B cell (primary cell): ENCODE results near the gene CACHD1. TPM values are rescaled to one million over a fixed set of nuclear protein-coding genes. Genes with fewer than 3 reads are reported as not detected.

Experiments
- ATAC-seq: fragments of 200-7000 bp; cut with Tn5 transposase; one replicate; pipeline ENCODE4 v1.10.0; 2021; ENCODE audit warnings: low read depth, mild to moderate bottlenecking, moderate number of reproducible peaks, moderate library complexity
- CTCF ChIA-PET: fragments of 350-600 bp; sonication (Branson Sonifier 250); formaldehyde crosslinking; loops from one replicate; lab custom pipeline; 2021; ENCODE audit warnings: antibody characterized with exemption, inconsistent platforms; lab: Charles Lee
- POLR2A ChIA-PET: fragments of 350-600 bp; sonication (Branson Sonifier 250); formaldehyde crosslinking; loops from one replicate; lab custom pipeline; 2021; ENCODE audit warnings: antibody characterized with exemption; lab: Charles Lee
- DNase-seq: peaks from one replicate; pipeline ENCODE4 v3.0.0; 2013
- H2AFZ ChIP-seq: 2 replicates; pipeline ENCODE4 v1.6.1; 2012; ENCODE audit warnings: mild to moderate bottlenecking, low read depth, low read length; ENCODE audit not compliant: insufficient read depth, poor library complexity, severe bottlenecking
- H3K27ac ChIP-seq, 2 donors: 1 replicate in 1 of 2; 2 replicates in 1 of 2; pipeline ENCODE4 v1.5.1; 2012 to 2013; ENCODE audit warnings: low read length in 2 of 2, mild to moderate bottlenecking in 2 of 2, moderate library complexity in 1 of 2
- H3K27me3 ChIP-seq, 4 experiments: fragments of 200-600 bp in 1 of 4; sonication (generic) in 1 of 4; replicated peaks in 1 of 4; 1 replicate in 2 of 4; 2 replicates in 2 of 4; pipeline versions ENCODE4 v1.6.1 to v1.7.0; 2013 to 2016; ENCODE audit warnings: low read length in 3 of 4, mild to moderate bottlenecking in 2 of 4, mixed read lengths in 1 of 4, moderate library complexity in 1 of 4; ENCODE audit not compliant: insufficient read depth in 4 of 4, control insufficient read depth in 3 of 4; ENCODE audit errors: control extremely low read depth in 1 of 4
- H3K36me3 ChIP-seq, 2 experiments: replicated peaks in 1 of 2; 1 replicate in 1 of 2; 2 replicates in 1 of 2; pipeline versions ENCODE4 v1.6.1 to v1.7.1; 2013; ENCODE audit warnings: low read length in 1 of 2; ENCODE audit not compliant: insufficient read depth in 2 of 2, control insufficient read depth in 1 of 2; ENCODE audit errors: control extremely low read depth in 1 of 2, extremely low read depth in 1 of 2
- H3K4me1 ChIP-seq, 2 donors: fragments of 200-600 bp in 1 of 2; sonication (generic) in 1 of 2; 1 replicate in 1 of 2; 2 replicates in 1 of 2; pipeline versions ENCODE4 v1.5.1 to v1.6.1; 2013 to 2017; ENCODE audit warnings: low read length in 2 of 2; ENCODE audit not compliant: control insufficient read depth in 2 of 2, insufficient read depth in 2 of 2
- H3K4me2 ChIP-seq: replicated peaks from 2 replicates; pipeline ENCODE3; 2012; ENCODE audit warnings: mild to moderate bottlenecking, low read depth, low read length; ENCODE audit not compliant: poor library complexity, severe bottlenecking
- H3K4me3 ChIP-seq, 5 experiments: fragments of 200-600 bp in 1 of 5; sonication (generic) in 1 of 5; 1 replicate in 3 of 5; 2 replicates in 2 of 5; pipeline versions ENCODE4 v1.5.1 to v1.7.0; 2011 to 2016; ENCODE audit warnings: low read length in 4 of 5, mild to moderate bottlenecking in 4 of 5, low read depth in 2 of 5, control low read depth in 1 of 5, moderate library complexity in 1 of 5; ENCODE audit not compliant: insufficient read depth in 1 of 5; ENCODE audit errors: control extremely low read depth in 1 of 5, extremely low read depth in 1 of 5
- H3K79me2 ChIP-seq: fragments of 200-600 bp; sonication (generic); one replicate; pipeline ENCODE4 v1.6.0; 2016; ENCODE audit warnings: low read length; ENCODE audit not compliant: control insufficient read depth, insufficient read depth
- H3K9ac ChIP-seq: fragments of 200-600 bp; sonication (generic); 2 replicates; pipeline ENCODE4 v1.6.1; 2017; ENCODE audit warnings: mild to moderate bottlenecking, low read length, moderate library complexity
- H3K9me3 ChIP-seq, 3 donors: one replicate each; pipeline versions ENCODE4 v1.6.1 to v1.7.1; 2013; ENCODE audit warnings: low read length in 2 of 3; ENCODE audit not compliant: control insufficient read depth in 2 of 3, insufficient read depth in 1 of 3; ENCODE audit errors: control extremely low read depth in 1 of 3
- H4K20me1 ChIP-seq: 2 replicates; pipeline ENCODE4 v1.6.0; 2012; ENCODE audit warnings: mild to moderate bottlenecking, low read length; ENCODE audit not compliant: insufficient read depth, control insufficient read depth, poor library complexity, severe bottlenecking
- H3K27ac Mint-ChIP-seq: one replicate; pipeline ENCODE4 v1.8.0; 2021; ENCODE audit warnings: mixed read lengths
- H3K27me3 Mint-ChIP-seq: one replicate; pipeline ENCODE4 v1.8.0; 2021; ENCODE audit warnings: mixed read lengths
- H3K4me1 Mint-ChIP-seq: one replicate; pipeline ENCODE4 v1.8.0; 2021; ENCODE audit warnings: mixed read lengths
- H3K4me3 Mint-ChIP-seq: one replicate; pipeline ENCODE4 v1.8.0; 2021; ENCODE audit warnings: mixed read lengths
- H3K9me3 Mint-ChIP-seq: one replicate; pipeline ENCODE4 v1.8.0; 2022; ENCODE audit warnings: mixed read lengths; ENCODE audit not compliant: insufficient read depth
- EZH2 ChIP-seq: IDR thresholded peaks from 2 replicates; pipeline ENCODE4 v1.6.1; 2012; ENCODE audit warnings: borderline replicate concordance, low read depth, mild to moderate bottlenecking, moderate library complexity, low read length; ENCODE audit not compliant: insufficient read depth, poor library complexity, severe bottlenecking
- WGBS: methylation state at CpG from one replicate; pipeline ENCODE4 v1.1.5; 2013; ENCODE audit warnings: missing lambda C conversion rate; ENCODE audit not compliant: insufficient coverage; 5-methylcytosine and 5-hydroxymethylcytosine counted together
- intact Hi-C: fragments of 100-400 bp; cut with micrococcal nuclease; formaldehyde crosslinking; loops from one replicate; pipeline ENCODE4 v1.10.0; 2022
- polyA plus RNA-seq: library from polyadenylated mRNA; depleted of rRNA; stranded (reverse); fragments of >200 nt; gene quantifications from 2 replicates; pipeline ENCODE4 v1.2.3, GENCODE V29; 2012
- total RNA-seq, 2 donors: library from RNA; stranded (reverse); fragments of 120-200 nt in 1 of 2; gene quantifications; 1 replicate in 1 of 2; 2 replicates in 1 of 2; pipeline versions ENCODE4 v1.2.3 to v1.2.4, GENCODE V29; 2013 to 2022
- TF ChIP-seq, protein P1 (sequence below): fragments of 200-600 bp; IDR thresholded peaks from one replicate; pipeline ENCODE4 v1.8.0; 2022; ENCODE audit warnings: antibody characterized with exemption, mild to moderate bottlenecking

CACHD1 gene
- total and polyA plus RNA-seq, 2 donors (not counting 1 experiment from before 2014, with no cell fraction given), result not detected

DNA sequence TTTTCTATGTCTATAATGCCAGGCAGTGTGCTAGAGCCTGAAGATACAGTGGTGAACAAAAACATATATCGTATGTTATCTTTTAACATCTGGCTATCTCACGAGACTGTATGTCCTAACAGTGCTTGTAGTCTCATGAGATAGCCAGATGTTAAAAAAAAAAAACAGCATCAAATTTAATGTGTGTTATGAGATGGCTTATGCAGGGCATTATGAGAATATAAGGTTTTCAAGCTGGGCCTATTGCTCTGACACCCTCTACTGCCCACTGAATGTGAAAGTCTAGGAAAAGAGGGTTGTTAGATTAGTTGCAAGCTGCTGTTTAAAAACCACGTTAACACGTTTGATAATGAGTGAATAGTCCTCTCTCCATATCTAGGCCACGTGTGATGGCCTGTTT lies 109.8 kb downstream of the CACHD1 start:
- intact Hi-C loops, result no loop called here
- no peaks in the 10 kb centered on the region for H3K27me3 ChIP-seq
- POLR2A ChIA-PET, result no interaction called here
- no peak overlapping the region for H3K9ac ChIP-seq
- H3K27ac ChIP-seq, result no peak overlapping the region
- Mint-ChIP-seq H3K27ac (no peak overlapping the region), H3K9me3 (no peaks in the 10 kb centered on the region), H3K4me3 (no peak overlapping the region), H3K27me3 (peaks cover 7% of the 10 kb centered on the region), H3K4me1 (no peaks in the 10 kb centered on the region)
- CTCF ChIA-PET, result no interaction called here
- no peak overlapping the region for H3K4me2 ChIP-seq
- TF ChIP-seq, protein P1, sequence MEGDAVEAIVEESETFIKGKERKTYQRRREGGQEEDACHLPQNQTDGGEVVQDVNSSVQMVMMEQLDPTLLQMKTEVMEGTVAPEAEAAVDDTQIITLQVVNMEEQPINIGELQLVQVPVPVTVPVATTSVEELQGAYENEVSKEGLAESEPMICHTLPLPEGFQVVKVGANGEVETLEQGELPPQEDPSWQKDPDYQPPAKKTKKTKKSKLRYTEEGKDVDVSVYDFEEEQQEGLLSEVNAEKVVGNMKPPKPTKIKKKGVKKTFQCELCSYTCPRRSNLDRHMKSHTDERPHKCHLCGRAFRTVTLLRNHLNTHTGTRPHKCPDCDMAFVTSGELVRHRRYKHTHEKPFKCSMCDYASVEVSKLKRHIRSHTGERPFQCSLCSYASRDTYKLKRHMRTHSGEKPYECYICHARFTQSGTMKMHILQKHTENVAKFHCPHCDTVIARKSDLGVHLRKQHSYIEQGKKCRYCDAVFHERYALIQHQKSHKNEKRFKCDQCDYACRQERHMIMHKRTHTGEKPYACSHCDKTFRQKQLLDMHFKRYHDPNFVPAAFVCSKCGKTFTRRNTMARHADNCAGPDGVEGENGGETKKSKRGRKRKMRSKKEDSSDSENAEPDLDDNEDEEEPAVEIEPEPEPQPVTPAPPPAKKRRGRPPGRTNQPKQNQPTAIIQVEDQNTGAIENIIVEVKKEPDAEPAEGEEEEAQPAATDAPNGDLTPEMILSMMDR, result no peak
- no peak for TF ChIP-seq EZH2
- no peaks in the 10 kb centered on the region for H3K79me2 ChIP-seq
- DNase-seq, result no peak
- no peaks in the 10 kb centered on the region for H3K9me3 ChIP-seq
- H3K36me3 ChIP-seq, result no peaks in the 10 kb centered on the region
- WGBS, result no CpG with 5 or more reads among the region's 5 CpGs
- H3K4me1 ChIP-seq, result no peaks in the 10 kb centered on the region
- no peak overlapping the region for H3K4me3 ChIP-seq
- no peak for ATAC-seq
- H4K20me1 ChIP-seq, result no peaks in the 10 kb centered on the region
- H2AFZ ChIP-seq, result no peak overlapping the region

DNA sequence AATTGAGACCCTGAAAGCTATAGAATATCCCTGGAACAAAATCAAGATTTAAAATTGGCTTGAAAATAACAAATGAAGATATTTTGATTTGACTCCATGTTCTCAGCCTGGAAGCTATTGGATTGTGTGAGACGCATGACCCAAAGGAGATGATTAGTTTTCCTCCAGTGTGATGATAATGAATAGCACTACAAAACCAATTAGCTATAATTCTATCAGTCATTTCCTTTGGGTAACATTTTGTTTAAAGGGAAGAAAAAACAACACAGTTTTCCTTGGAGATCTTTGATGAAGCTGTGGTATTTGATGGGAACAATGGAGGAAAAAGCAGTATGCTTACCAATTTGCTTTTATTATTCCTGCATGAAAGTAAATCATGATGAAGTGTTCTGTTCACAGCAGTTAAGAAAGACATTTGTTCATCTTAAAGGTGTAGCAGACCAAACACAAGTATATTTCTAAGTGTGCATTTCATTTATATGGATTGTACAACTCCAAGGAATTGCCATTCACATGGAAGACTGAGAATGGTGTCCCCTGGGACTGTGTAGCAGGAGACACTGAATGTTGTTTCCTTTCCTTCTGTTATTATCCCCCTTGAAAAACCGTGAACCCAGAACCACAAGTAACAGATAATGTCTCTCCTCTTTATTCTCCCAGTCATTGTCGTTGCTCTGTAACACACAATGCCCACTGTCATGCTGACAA lies 111.4 kb downstream of the CACHD1 start:
- Mint-ChIP-seq H3K27ac (no peak overlapping the region), H3K4me1 (no peaks in the 10 kb centered on the region), H3K27me3 (peaks cover 7% of the 10 kb centered on the region), H3K4me3 (no peak overlapping the region), H3K9me3 (no peaks in the 10 kb centered on the region)
- intact Hi-C loops, result no loop called here
- Histone ChIP-seq H3K27me3 (no peaks in the 10 kb centered on the region), H3K4me2 (no peak overlapping the region), H3K4me1 (no peaks in the 10 kb centered on the region), H3K79me2 (no peaks in the 10 kb centered on the region), H3K9me3 (no peaks in the 10 kb centered on the region), H3K36me3 (no peaks in the 10 kb centered on the region), H4K20me1 (no peaks in the 10 kb centered on the region), H3K4me3 (no peak overlapping the region), H3K27ac (no peak overlapping the region), H3K9ac (no peak overlapping the region), H2AFZ (no peak overlapping the region)
- no peak for DNase-seq
- ChIA-PET POLR2A (no interaction called here), CTCF (interaction anchor here (0.6 kb wide), 1 partner anchor 54 kb away, joined by 4 read pairs; no protein-coding TSS in a partner anchor)
- no peak for ATAC-seq
- 100% methylated on average over 1 of the region's 3 CpGs for WGBS
- TF ChIP-seq EZH2, result no peak
- TF ChIP-seq, protein P1, result no peak
